Glutamatergic neuron (in vitro differentiated cells): Measurements from ENCODE around the gene NRG3. TPM values are rescaled to one million over a fixed set of nuclear protein-coding genes. Genes with fewer than 3 reads are reported as not detected.

Source experiments
- DNase-seq: peaks from one replicate; pipeline ENCODE4 v3.0.0; 2022
- H3K27ac Mint-ChIP-seq: one replicate; pipeline ENCODE4 v1.8.0; 2020; ENCODE audit warnings: mild to moderate bottlenecking, mixed read lengths, inconsistent platforms; ENCODE audit not compliant: unreplicated experiment
- H3K27me3 Mint-ChIP-seq: one replicate; pipeline ENCODE4 v1.8.0; 2020; ENCODE audit warnings: mild to moderate bottlenecking, moderate library complexity, mixed read lengths, inconsistent platforms; ENCODE audit not compliant: unreplicated experiment
- H3K36me3 Mint-ChIP-seq: one replicate; pipeline ENCODE4 v1.8.0; 2020; ENCODE audit warnings: mild to moderate bottlenecking, mixed read lengths, inconsistent platforms; ENCODE audit not compliant: unreplicated experiment
- H3K4me1 Mint-ChIP-seq: one replicate; pipeline ENCODE4 v1.8.0; 2020; ENCODE audit warnings: mild to moderate bottlenecking, low read depth, mixed read lengths, inconsistent platforms; ENCODE audit not compliant: unreplicated experiment
- H3K4me3 Mint-ChIP-seq: one replicate; pipeline ENCODE4 v1.8.0; 2020; ENCODE audit warnings: mild to moderate bottlenecking, mixed read lengths, inconsistent platforms; ENCODE audit not compliant: unreplicated experiment
- H3K9me3 Mint-ChIP-seq: one replicate; pipeline ENCODE4 v1.8.0; 2020; ENCODE audit warnings: mild to moderate bottlenecking, moderate library complexity, mixed read lengths, inconsistent platforms; ENCODE audit not compliant: unreplicated experiment
- CTCF ChIP-seq: fragments of 200-600 bp; sonication (generic); IDR thresholded peaks from one replicate; pipeline ENCODE4 v1.5.0; 2021; ENCODE audit not compliant: partially characterized antibody, unreplicated experiment
- total RNA-seq: library from RNA; stranded (reverse); fragmentation: NEBNext Ultra II Directional; extraction: Animal tissue kit (Norgen Biotek cat#: 25700); gene quantifications from one replicate; pipeline ENCODE4 v1.2.1, GENCODE V29; 2021; ENCODE audit not compliant: unreplicated experiment

Gene NRG3
- total RNA-seq, 1 donor from 2014 or later: 3.2 TPM

GRCh38 chr10:82472406-82473335, 597.7 kb downstream of the NRG3 start:
- H3K27ac Mint-ChIP-seq: no peak overlapping the region
- no peaks in the 10 kb centered on the region for H3K36me3 Mint-ChIP-seq
- H3K27me3 Mint-ChIP-seq: no peaks in the 10 kb centered on the region
- H3K4me1 Mint-ChIP-seq: peaks cover 5% of the 10 kb centered on the region
- H3K4me3 Mint-ChIP-seq: no peak overlapping the region
- DNase-seq: no peak
- no peak for TF ChIP-seq CTCF
- peaks cover 3% of the 10 kb centered on the region for H3K9me3 Mint-ChIP-seq

DNA sequence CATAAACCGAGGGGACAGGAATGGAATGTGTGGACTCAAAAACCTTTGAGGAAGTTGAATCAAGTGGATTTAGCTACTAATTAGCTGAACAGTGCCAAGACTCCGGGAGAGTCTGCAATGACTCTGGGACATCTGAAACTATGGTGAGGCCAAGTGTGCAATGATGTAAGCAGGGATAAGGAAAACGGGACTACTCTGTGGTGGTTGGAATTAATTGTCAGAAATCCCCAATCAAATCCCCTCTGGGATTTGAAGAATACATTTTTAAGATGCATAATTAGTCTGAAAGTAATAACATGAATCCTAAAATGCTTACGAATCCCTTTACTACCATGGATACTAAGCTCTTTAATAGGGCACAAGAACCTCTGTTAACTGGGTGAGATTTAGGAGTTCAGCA, 602.8 kb downstream of the NRG3 start:
- H3K27ac Mint-ChIP-seq: no peak overlapping the region
- peaks cover 5% of the 10 kb centered on the region for H3K9me3 Mint-ChIP-seq
- no peak for DNase-seq
- TF ChIP-seq CTCF: no peak
- H3K4me1 Mint-ChIP-seq: peaks cover 3% of the 10 kb centered on the region
- H3K27me3 Mint-ChIP-seq: no peaks in the 10 kb centered on the region
- no peak overlapping the region for H3K4me3 Mint-ChIP-seq
- no peaks in the 10 kb centered on the region for H3K36me3 Mint-ChIP-seq

DNA sequence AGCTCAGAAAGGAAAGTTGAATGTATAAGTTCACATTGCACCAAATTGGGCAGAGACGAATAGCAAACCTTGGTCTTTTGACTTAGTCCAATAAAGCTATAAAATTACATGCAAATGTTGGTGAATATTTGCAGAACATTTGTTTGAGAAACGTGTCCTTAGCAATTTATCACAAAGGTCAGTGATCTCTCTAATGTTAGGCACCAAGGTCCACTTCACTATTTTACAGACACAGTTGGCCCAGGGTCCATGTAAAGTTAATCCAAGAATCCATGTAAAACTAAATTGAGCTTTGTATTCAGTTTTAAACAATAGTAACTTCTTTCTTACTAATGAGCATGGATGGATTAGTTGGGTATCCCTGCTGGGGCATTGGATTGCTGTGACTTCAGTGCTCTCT, 617.7 kb downstream of the NRG3 start:
- no peak for TF ChIP-seq CTCF
- DNase-seq: no peak
- H3K36me3 Mint-ChIP-seq: no peaks in the 10 kb centered on the region
- H3K27me3 Mint-ChIP-seq: no peaks in the 10 kb centered on the region
- no peaks in the 10 kb centered on the region for H3K9me3 Mint-ChIP-seq
- peaks cover 3% of the 10 kb centered on the region for H3K4me1 Mint-ChIP-seq
- no peak overlapping the region for H3K27ac Mint-ChIP-seq
- H3K4me3 Mint-ChIP-seq: no peak overlapping the region

DNA sequence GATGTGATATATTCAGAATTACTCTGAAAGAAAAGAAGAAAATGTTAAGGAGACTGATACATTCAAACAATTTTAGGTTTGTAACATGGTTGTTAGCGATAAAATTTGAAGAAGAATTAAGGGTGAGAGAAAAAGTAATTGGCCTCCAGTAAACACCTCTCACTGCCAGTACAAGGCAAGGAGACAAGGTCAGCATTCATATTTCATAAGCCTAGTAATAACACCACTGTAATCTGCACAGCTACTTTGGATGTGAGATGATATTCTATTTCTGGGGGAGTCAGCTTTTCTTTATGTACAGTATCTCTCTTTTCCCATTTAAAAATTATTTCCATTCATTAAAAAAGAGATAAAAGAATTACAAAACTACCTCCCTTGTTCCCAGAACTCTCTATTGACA, 621.1 kb downstream of the NRG3 start:
- H3K27me3 Mint-ChIP-seq: peaks cover 1% of the 10 kb centered on the region
- H3K9me3 Mint-ChIP-seq: no peaks in the 10 kb centered on the region
- no peak overlapping the region for H3K4me3 Mint-ChIP-seq
- DNase-seq: no peak
- H3K4me1 Mint-ChIP-seq: peaks cover 3% of the 10 kb centered on the region
- no peak overlapping the region for H3K27ac Mint-ChIP-seq
- H3K36me3 Mint-ChIP-seq: no peaks in the 10 kb centered on the region
- no peak for TF ChIP-seq CTCF

DNA sequence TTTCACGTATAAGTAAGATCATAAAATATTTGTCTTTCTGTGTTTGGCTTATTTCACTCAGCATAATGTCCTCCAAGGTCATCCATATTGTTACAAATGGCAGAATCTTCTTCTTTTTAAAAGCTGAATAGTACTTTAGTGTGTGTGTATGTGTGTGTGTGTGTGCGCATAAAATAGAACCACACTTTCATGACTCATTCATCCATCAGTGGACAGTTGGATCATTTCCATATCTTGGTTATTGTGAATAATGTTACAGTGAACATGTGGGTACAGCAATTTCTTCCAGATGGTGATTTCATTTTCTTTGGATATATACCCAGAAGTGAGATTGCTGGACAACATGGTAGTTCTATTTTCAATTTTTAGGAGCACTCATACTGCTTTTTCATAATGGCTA, 622.4 kb downstream of the NRG3 start:
- Mint-ChIP-seq H3K27ac (no peak overlapping the region), H3K36me3 (no peaks in the 10 kb centered on the region), H3K4me3 (no peak overlapping the region), H3K4me1 (no peaks in the 10 kb centered on the region), H3K27me3 (peaks cover 1% of the 10 kb centered on the region), H3K9me3 (no peaks in the 10 kb centered on the region)
- no peak for TF ChIP-seq CTCF
- DNase-seq: no peak
